Small intestine (tissue), 7 donors: ENCODE results near the gene RSPH9. TPM values are rescaled to one million over a fixed set of nuclear protein-coding genes. Genes with fewer than 3 reads are reported as not detected.

Experiments used
- DNase-seq, 2 donors: peaks; one replicate each; pipeline versions ENCODE4 v3.0.0 to v3.0.0-alpha.2; 2013
- FAIRE-seq: peaks from 2 replicates; lab custom pipeline; 2012; peaks lifted over from hg19 to GRCh38; lab: Jason Lieb, UNC
- H3K27ac ChIP-seq, 3 donors: one replicate each; pipeline ENCODE4 v1.5.1; 2013; ENCODE audit warnings: low read length in 2 of 3, mild to moderate bottlenecking in 2 of 3, control low read depth in 1 of 3, inconsistent platforms in 1 of 3, low read depth in 1 of 3, moderate library complexity in 1 of 3
- H3K27me3 ChIP-seq, 3 donors: one replicate each; pipeline ENCODE4 v1.6.1; 2013; ENCODE audit warnings: low read length in 3 of 3, inconsistent platforms in 1 of 3; ENCODE audit not compliant: control insufficient read depth in 3 of 3, insufficient read depth in 3 of 3
- H3K36me3 ChIP-seq, 3 donors: one replicate each; pipeline ENCODE4 v1.6.1; 2013; ENCODE audit warnings: low read length in 3 of 3, inconsistent platforms in 1 of 3, low read depth in 1 of 3, mild to moderate bottlenecking in 1 of 3, moderate library complexity in 1 of 3; ENCODE audit not compliant: control insufficient read depth in 3 of 3, insufficient read depth in 2 of 3
- H3K4me1 ChIP-seq, 3 donors: one replicate each; pipeline ENCODE4 v1.6.1; 2013; ENCODE audit warnings: low read length in 2 of 3, inconsistent platforms in 1 of 3, low read depth in 1 of 3, mild to moderate bottlenecking in 1 of 3, moderate library complexity in 1 of 3; ENCODE audit not compliant: control insufficient read depth in 3 of 3, insufficient read depth in 2 of 3
- H3K4me3 ChIP-seq, 3 donors: one replicate each; pipeline ENCODE4 v1.5.1; 2013; ENCODE audit warnings: low read length in 3 of 3, control low read depth in 1 of 3, inconsistent platforms in 1 of 3, low read depth in 1 of 3, mild to moderate bottlenecking in 1 of 3, moderate library complexity in 1 of 3
- H3K9me3 ChIP-seq, 2 donors: one replicate each; pipeline ENCODE4 v1.6.1; 2013; ENCODE audit warnings: low read depth in 1 of 2, low read length in 1 of 2; ENCODE audit not compliant: control insufficient read depth in 2 of 2, insufficient read depth in 1 of 2
- WGBS, 3 donors: extraction: QIAGEN DNeasy Blood & Tissue Kit; methylation state at CpG; one replicate each; pipeline ENCODE4 v1.1.7; 2013; 5-methylcytosine and 5-hydroxymethylcytosine counted together
- polyA plus RNA-seq, 4 donors: library from polyadenylated mRNA; stranded (reverse) in 3 of 4; unstranded in 1 of 4; fragments of 200-250 nt in 3 of 4; fragments of 120-200 nt in 1 of 4; gene quantifications; one replicate each; pipeline versions ENCODE4 v1.2.1 to v1.2.3, GENCODE V29; 2013
- donor health status: healthy with polysubstance abuse.
- donor health status: control.
- donor health status: control.
- donor health status: Bipolar disorder and iron deficiency.
- donor health status: healthy.

The RSPH9 gene
- polyA plus RNA-seq, 4 donors: 0.42 to 1.1 (median 0.76) TPM

DNA sequence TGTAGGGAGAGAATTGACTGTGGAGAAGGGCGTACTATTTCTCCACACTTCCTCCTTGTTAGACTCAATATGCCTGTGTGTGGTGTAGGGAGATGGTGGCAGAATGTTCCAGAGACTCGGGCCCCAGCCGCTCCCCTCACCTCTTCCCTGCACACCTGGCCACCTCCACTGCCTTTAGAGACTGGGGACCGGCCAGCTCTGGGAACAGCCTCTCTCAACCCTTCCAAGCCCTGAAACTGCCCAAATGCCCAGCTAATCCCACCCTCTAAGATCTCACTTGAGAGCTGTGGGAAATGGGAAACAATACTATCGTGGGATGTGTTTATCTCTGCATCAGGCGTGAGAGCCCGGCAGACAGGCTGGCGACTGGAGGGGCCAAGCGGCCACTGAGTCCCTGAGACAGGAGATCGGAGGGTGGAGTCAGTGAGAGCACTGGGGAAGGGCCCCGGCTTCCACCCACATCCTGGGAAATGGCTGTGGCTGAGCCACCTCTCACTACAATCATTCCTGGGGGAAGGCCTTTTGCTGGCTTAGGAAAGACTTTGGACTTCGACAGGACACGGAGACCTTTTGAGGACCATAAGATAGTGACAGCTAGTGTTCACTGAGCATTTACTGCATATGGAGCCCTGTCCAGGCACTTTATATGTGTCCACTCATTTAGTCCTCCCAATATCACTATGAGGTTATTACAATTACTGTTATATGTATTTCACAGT lies 73.7 kb downstream of the RSPH9 start:
- DNase-seq (peak; percentile 62 to 71), FAIRE-seq (no peak)
- Histone ChIP-seq H3K27me3 (no peaks in the 10 kb centered on the region), H3K4me1 (peaks cover 0 to 8% (median 3%) of the 10 kb centered on the region in 3 donors), H3K36me3 (no peaks in the 10 kb centered on the region), H3K27ac (peak overlapping the region in 1 of 3 donors; percentile 40), H3K4me3 (no peak overlapping the region), H3K9me3 (no peaks in the 10 kb centered on the region)
- WGBS, 3 donors: 66 to 82% (median 74%) methylated on average over 13 of the region's 13 CpGs

GRCh38 chr6:43719511-43719910 lies 74.7 kb downstream of the RSPH9 start:
- Histone ChIP-seq H3K4me3 (no peak overlapping the region), H3K9me3 (no peaks in the 10 kb centered on the region), H3K4me1 (peaks cover 0 to 11% (median 4%) of the 10 kb centered on the region in 3 donors), H3K27me3 (no peaks in the 10 kb centered on the region), H3K36me3 (no peaks in the 10 kb centered on the region), H3K27ac (no peak overlapping the region)
- no peak for FAIRE-seq
- 91 to 98% (median 92%) methylated on average over 5 to 7 of the region's 7 CpGs for WGBS, 3 donors
- DNase-seq: no peak

- Histone ChIP-seq H3K4me1 (peaks cover 0 to 20% (median 6%) of the 10 kb centered on the region in 3 donors), H3K27me3 (no peaks in the 10 kb centered on the region), H3K27ac (no peak overlapping the region), H3K9me3 (no peaks in the 10 kb centered on the region), H3K4me3 (no peak overlapping the region), H3K36me3 (no peaks in the 10 kb centered on the region)
- FAIRE-seq: no peak
- WGBS, 3 donors: 85 to 96% (median 89%) methylated on average over 4 of the region's 4 CpGs
- no peak for DNase-seq
Observed at GRCh38 chr6:43720999-43721398, 76.2 kb downstream of the RSPH9 start.

Other genes with a start within 250 kb of the RSPH9 start
- 10 to 100 TPM; 15.7 to 31.1 (median 22.2) TPM for gene ABCC10, start 217.5 kb upstream of the RSPH9 start, polyA plus RNA-seq
- 1 to 10 TPM in 1 of 4 donors, under 1 TPM in 1, not detected in 2; 0.72 to 1.3 TPM for gene DLK2, start 189.5 kb upstream of the RSPH9 start, polyA plus RNA-seq
- 10 to 100 TPM; 17.2 to 34.5 (median 29.8) TPM for gene TJAP1, start 167.5 kb upstream of the RSPH9 start, polyA plus RNA-seq
- gene LRRC73, start 134.7 kb upstream of the RSPH9 start, polyA plus RNA-seq: under 1 TPM; 0.22 to 0.54 (median 0.38) TPM
- gene YIPF3, start 128.1 kb upstream of the RSPH9 start, polyA plus RNA-seq: 100 to 1,000 TPM in 1 of 4 donors, 10 to 100 TPM in 3; 49.0 to 121 (median 71.8) TPM
- gene POLR1C, start 127.9 kb upstream of the RSPH9 start, polyA plus RNA-seq: 10 to 100 TPM in 3 of 4 donors, 1 to 10 TPM in 1; 10.0 to 38.7 (median 23.7) TPM
- 10 to 100 TPM in 2 of 4 donors, 1 to 10 TPM in 2; 5.1 to 26.0 (median 8.8) TPM for gene XPO5, start 69.0 kb upstream of the RSPH9 start, polyA plus RNA-seq
- 1 to 10 TPM; 2.0 to 8.8 (median 3.1) TPM for gene POLH, start 68.9 kb upstream of the RSPH9 start, polyA plus RNA-seq
- 10 to 100 TPM; 33.7 to 81.6 (median 45.7) TPM for gene GTPBP2, start 15.8 kb upstream of the RSPH9 start, polyA plus RNA-seq
- gene MAD2L1BP, start 9.2 kb upstream of the RSPH9 start, polyA plus RNA-seq: 10 to 100 TPM; 29.1 to 59.4 (median 46.3) TPM
- 100 to 1,000 TPM in 1 of 4 donors, 10 to 100 TPM in 3; 51.2 to 107 (median 65.1) TPM for gene MRPS18A, start 42.8 kb downstream of the RSPH9 start, polyA plus RNA-seq
- gene VEGFA, start 125.2 kb downstream of the RSPH9 start, polyA plus RNA-seq: 100 to 1,000 TPM; 100 to 162 (median 126) TPM